Osteocyte (in vitro differentiated cells): Measurements from ENCODE around the gene ZNF445. TPM values are rescaled to one million over a fixed set of nuclear protein-coding genes. Genes with fewer than 3 reads are reported as not detected.
"Not testable (repeated sequence)": the region's sequence is repeated elsewhere in the genome, so short reads cannot be mapped to it uniquely, and the experiment has no call there.

ENCODE experiments used
- DNase-seq: peaks from one replicate; pipeline ENCODE4 v3.0.0; 2021; ENCODE audit warnings: mixed read lengths; ENCODE audit not compliant: unreplicated experiment; ENCODE audit errors: extremely low spot score
- H3K27ac Mint-ChIP-seq: one replicate; pipeline ENCODE4 v1.8.0; 2021; ENCODE audit warnings: mild to moderate bottlenecking, mixed read lengths; ENCODE audit not compliant: unreplicated experiment
- H3K27me3 Mint-ChIP-seq: one replicate; pipeline ENCODE4 v1.8.0; 2021; ENCODE audit warnings: mixed read lengths; ENCODE audit not compliant: unreplicated experiment
- H3K36me3 Mint-ChIP-seq: one replicate; pipeline ENCODE4 v1.8.0; 2021; ENCODE audit warnings: mixed read lengths; ENCODE audit not compliant: unreplicated experiment
- H3K4me1 Mint-ChIP-seq: one replicate; pipeline ENCODE4 v1.8.0; 2021; ENCODE audit warnings: mixed read lengths; ENCODE audit not compliant: unreplicated experiment
- H3K4me3 Mint-ChIP-seq: one replicate; pipeline ENCODE4 v1.8.0; 2021; ENCODE audit warnings: mild to moderate bottlenecking, moderate library complexity, mixed read lengths; ENCODE audit not compliant: unreplicated experiment
- H3K9me3 Mint-ChIP-seq: one replicate; pipeline ENCODE4 v1.8.0; 2021; ENCODE audit warnings: mixed read lengths; ENCODE audit not compliant: unreplicated experiment
- total RNA-seq: library from RNA; stranded (reverse); gene quantifications from 2 replicates; pipeline ENCODE4 v1.2.1, GENCODE V29; 2021
- TF ChIP-seq, protein P1 (sequence below): fragments of 200-600 bp; sonication (generic); IDR thresholded peaks from 2 replicates; pipeline ENCODE4 v1.5.0; 2021; ENCODE audit warnings: antibody characterized with exemption, mild to moderate bottlenecking, moderate library complexity

Gene ZNF445
- total RNA-seq, 1 donor from 2014 or later: 26.1 TPM

DNA sequence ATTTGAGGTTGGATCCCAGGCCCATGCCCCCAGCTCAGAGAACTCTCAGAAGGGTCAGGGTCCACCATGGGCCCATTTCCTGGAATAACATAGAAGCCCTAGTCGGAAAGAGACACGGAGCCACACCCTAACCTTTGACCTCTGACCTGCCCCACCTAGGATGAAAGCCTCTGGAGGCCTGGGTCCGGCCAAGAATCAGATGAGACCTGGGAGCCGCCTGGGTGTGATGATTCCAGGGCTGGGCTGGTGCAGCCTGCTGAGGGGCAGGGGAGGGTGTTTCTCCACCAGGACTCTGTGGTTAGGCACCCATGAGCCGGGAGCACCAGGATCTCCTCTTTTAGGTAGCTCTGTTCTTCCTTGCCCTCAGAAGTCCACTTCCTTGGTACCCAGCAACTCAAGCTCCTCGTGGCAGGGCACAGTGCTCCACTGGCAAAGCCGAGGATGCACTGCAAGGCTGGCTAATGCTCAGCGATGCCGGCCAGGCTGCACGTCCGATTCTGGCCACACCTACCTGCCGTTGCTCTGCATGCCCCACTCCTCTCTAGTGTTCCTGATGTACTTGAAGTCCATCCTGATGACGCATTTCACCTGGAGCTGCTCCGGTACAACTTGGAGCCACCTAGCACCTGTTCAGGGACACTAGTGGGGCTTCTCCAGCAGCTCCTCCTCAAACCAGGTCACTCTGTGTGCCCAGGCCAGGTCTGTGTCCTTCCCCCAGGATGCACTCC, 57.4 kb downstream of the ZNF445 start:
- TF ChIP-seq, protein P1, sequence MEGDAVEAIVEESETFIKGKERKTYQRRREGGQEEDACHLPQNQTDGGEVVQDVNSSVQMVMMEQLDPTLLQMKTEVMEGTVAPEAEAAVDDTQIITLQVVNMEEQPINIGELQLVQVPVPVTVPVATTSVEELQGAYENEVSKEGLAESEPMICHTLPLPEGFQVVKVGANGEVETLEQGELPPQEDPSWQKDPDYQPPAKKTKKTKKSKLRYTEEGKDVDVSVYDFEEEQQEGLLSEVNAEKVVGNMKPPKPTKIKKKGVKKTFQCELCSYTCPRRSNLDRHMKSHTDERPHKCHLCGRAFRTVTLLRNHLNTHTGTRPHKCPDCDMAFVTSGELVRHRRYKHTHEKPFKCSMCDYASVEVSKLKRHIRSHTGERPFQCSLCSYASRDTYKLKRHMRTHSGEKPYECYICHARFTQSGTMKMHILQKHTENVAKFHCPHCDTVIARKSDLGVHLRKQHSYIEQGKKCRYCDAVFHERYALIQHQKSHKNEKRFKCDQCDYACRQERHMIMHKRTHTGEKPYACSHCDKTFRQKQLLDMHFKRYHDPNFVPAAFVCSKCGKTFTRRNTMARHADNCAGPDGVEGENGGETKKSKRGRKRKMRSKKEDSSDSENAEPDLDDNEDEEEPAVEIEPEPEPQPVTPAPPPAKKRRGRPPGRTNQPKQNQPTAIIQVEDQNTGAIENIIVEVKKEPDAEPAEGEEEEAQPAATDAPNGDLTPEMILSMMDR: no peak
- DNase-seq: peak; percentile 80
- H3K36me3 Mint-ChIP-seq: no peaks in the 10 kb centered on the region
- H3K27ac Mint-ChIP-seq: no peak overlapping the region
- H3K4me1 Mint-ChIP-seq: no peaks in the 10 kb centered on the region
- no peak overlapping the region for H3K4me3 Mint-ChIP-seq
- H3K9me3 Mint-ChIP-seq: no peaks in the 10 kb centered on the region
- H3K27me3 Mint-ChIP-seq: no peaks in the 10 kb centered on the region

DNA sequence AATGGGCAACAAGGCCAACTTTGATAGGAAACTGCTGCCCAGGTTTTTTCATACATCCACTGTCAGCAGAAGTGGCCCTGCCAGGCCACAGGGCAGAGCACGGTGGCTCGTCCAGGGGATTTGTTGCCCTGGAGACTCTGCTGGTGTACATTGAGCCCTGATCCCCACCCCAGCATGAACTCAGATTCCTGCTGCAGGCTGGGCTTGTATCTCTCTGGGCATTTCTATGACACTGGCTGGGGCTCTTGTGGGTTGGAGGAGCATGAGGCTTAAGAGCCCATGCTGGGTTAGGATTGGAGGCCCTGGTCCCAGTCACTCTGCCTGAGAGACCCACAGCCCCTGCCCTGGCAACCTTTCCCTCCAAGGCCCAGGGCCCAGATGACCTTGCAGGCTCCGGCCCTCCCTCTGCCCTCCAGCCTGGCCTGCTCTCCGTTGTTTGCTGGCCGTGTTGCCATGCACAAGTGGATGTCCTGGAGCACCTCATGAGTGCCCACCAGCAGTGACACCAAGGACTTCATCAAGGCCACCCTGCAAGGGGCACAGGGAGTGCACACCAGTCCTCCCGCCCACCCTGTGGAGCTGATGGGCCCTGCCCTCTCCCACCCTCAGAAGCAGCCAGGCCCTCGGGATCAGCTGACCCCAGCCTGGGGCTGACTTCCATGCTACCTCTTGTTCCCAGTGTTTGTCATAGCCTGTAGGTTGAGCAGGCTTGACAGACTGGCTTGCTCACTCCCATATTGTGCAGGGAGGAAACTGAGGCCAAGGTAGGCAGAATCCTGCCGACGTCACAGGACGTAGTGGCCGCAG, 58.2 kb downstream of the ZNF445 start:
- Mint-ChIP-seq H3K4me1 (no peaks in the 10 kb centered on the region), H3K4me3 (no peak overlapping the region), H3K27ac (no peak overlapping the region), H3K36me3 (no peaks in the 10 kb centered on the region), H3K27me3 (no peaks in the 10 kb centered on the region), H3K9me3 (no peaks in the 10 kb centered on the region)
- peak; percentile 79 for DNase-seq
- TF ChIP-seq, protein P1: no peak

DNA sequence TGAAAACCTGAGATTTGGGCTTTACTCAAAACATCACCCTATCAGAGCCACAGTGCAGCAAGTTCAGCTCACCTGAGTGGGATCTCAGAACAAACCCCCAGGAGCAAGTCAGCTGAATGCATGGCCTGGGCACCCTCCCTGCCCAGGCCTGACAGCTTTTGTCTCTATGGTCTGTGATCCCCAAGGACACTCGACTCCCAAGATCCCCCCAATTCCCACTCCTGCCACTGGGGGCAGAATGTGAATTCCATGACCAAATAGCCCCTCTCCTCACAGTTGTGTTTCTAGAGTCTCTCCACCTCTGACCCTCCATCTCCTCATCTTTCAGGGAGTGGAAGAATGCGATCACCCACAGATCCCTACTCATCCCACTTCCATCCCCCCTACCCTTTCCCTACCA, 58.9 kb downstream of the ZNF445 start:
- DNase-seq: peak; percentile 60
- no peaks in the 10 kb centered on the region for H3K27me3 Mint-ChIP-seq
- H3K9me3 Mint-ChIP-seq: no peaks in the 10 kb centered on the region
- no peak overlapping the region for H3K27ac Mint-ChIP-seq
- no peak overlapping the region for H3K4me3 Mint-ChIP-seq
- no peaks in the 10 kb centered on the region for H3K4me1 Mint-ChIP-seq
- TF ChIP-seq, protein P1: no peak
- no peaks in the 10 kb centered on the region for H3K36me3 Mint-ChIP-seq

DNA sequence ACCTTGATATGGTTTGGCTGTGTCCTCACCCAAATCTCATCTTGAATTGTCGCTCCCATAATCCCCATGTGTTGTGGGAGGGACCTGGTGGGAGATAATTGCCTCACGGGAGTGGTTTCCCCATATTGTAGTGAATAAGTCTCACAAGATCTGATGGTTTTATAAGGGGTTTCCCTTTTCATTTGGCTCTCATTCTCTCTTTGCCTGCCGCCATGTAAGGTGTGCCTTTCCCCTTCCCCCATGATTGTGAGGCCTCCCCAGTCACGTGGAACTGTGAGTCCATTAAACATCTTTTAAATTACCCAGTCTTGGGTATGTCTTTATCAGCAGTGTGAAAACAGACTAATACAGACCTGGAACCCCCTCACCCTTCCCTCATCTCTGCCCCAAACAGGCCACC, 59.4 kb downstream of the ZNF445 start:
- DNase-seq: peak; percentile 38
- not testable (repeated sequence) for H3K9me3 Mint-ChIP-seq, H3K4me1 Mint-ChIP-seq, H3K4me3 Mint-ChIP-seq, H3K27me3 Mint-ChIP-seq, H3K36me3 Mint-ChIP-seq, H3K27ac Mint-ChIP-seq

DNA sequence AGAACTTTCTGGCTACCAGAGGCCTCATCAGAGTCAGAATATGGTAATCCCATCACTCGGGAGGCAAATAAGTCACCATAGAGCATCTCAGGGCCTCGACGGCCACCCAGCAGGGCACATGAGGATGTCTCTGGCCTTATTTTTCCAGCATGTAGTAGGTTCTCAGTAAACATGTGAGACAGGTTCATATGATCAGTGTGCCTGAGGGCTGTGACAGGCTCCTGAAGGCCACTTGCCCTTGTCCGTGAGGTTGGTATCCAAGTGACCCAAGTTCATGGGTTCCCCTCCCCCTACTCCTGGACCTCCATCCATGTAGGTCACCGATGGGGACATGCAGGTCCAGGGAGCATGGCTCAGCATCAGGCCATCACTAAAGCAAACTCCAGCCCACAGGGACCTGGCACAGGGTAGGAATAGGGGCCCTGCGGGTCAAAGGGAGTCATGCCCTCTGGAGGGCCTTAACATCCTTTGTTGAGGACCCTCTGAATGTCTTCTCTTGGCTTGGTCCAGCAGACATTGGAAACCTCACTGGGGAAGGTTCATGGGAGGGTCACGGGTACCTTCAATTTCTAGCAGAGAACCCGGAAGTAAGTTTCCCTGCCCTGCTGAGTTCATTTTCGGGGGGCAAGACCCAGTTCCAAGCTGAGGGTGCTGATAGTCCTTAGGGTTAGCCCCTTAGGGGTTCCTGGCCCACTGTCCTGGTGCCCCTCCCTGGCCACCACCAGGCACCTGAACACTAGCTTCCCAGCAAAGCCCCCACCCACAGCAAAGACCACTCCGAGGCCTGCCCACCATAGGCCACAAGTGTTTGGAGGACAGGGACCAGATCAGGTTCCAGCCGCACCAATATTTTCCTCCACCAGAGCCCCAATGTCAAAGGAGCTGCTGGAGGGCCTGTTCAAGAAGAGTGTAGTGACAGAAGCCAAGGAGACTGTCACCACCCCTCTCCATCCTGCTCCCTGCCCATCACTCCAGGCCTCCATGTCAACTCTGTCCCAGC, 61.1 kb downstream of the ZNF445 start:
- peak; percentile 72 for DNase-seq
- H3K36me3 Mint-ChIP-seq: no peaks in the 10 kb centered on the region
- TF ChIP-seq, protein P1: no peak
- H3K4me3 Mint-ChIP-seq: no peak overlapping the region
- no peak overlapping the region for H3K27ac Mint-ChIP-seq
- H3K27me3 Mint-ChIP-seq: no peaks in the 10 kb centered on the region
- H3K4me1 Mint-ChIP-seq: no peaks in the 10 kb centered on the region
- H3K9me3 Mint-ChIP-seq: no peaks in the 10 kb centered on the region
